GM21390 (cell line): ENCODE results near the gene PNPLA2.

ENCODE experiments used
- ATAC-seq: cut with Tn5 transposase; IDR thresholded peaks from one replicate; pipeline ENCODE4 v1.9.1; 2021; ENCODE audit not compliant: unreplicated experiment

The PNPLA2 gene

GRCh38 chr11:843086-843734 lies 24.5 kb downstream of the PNPLA2 start:
- ATAC-seq, result no peak

GRCh38 chr11:843818-844692 lies 25.3 kb downstream of the PNPLA2 start:
- no peak for ATAC-seq

- ATAC-seq, result no peak
Observed at GRCh38 chr11:844693-845644, 26.3 kb downstream of the PNPLA2 start.

GRCh38 chr11:845872-846495 lies 27.3 kb downstream of the PNPLA2 start:
- ATAC-seq, result no peak

GRCh38 chr11:846496-847098 lies 27.9 kb downstream of the PNPLA2 start:
- no peak for ATAC-seq

- ATAC-seq, result no peak
Observed at GRCh38 chr11:847876-848275, 29.2 kb downstream of the PNPLA2 start.

- no peak for ATAC-seq
Observed at GRCh38 chr11:848380-848931, 29.7 kb downstream of the PNPLA2 start.

- ATAC-seq, result no peak
Observed at GRCh38 chr11:849104-849824, 30.6 kb downstream of the PNPLA2 start.

GRCh38 chr11:849951-850774 lies 31.4 kb downstream of the PNPLA2 start:
- ATAC-seq, result no peak

GRCh38 chr11:850775-851763 lies 32.4 kb downstream of the PNPLA2 start:
- ATAC-seq, result no peak

- ATAC-seq, result no peak
Observed at GRCh38 chr11:852762-853161, 34.0 kb downstream of the PNPLA2 start.

GRCh38 chr11:853682-854448 lies 35.2 kb downstream of the PNPLA2 start:
- no peak for ATAC-seq

GRCh38 chr11:854601-855329 lies 36.1 kb downstream of the PNPLA2 start:
- ATAC-seq, result no peak

GRCh38 chr11:855330-855674 lies 36.6 kb downstream of the PNPLA2 start:
- ATAC-seq, result no peak

GRCh38 chr11:855796-856195 lies 37.1 kb downstream of the PNPLA2 start:
- ATAC-seq, result no peak

GRCh38 chr11:856397-856796 lies 37.7 kb downstream of the PNPLA2 start:
- no peak for ATAC-seq
